OCI-LY7 (cell line): ENCODE measurements around the gene FOXL1. TPM values are rescaled to one million over a fixed set of nuclear protein-coding genes. Genes with fewer than 3 reads are reported as not detected.

Experiments
- BruUV-seq: library from RNA; stranded (reverse); fragments of 400-500 nt; replicated peaks from 2 replicates; lab custom pipeline; 2021; lab: Mats Ljungman, UMichigan
- CTCF ChIA-PET: fragments of 300-600 bp; sonication (Branson Sonifier 250); formaldehyde crosslinking; loops from one replicate; lab custom pipeline; 2022; ENCODE audit warnings: antibody characterized with exemption; ENCODE audit not compliant: unreplicated experiment; lab: Charles Lee
- POLR2A ChIA-PET: fragments of 300-600 bp; sonication (Branson Sonifier 250); formaldehyde crosslinking; loops from one replicate; lab custom pipeline; 2022; ENCODE audit warnings: antibody characterized with exemption; lab: Charles Lee
- DNase-seq: peaks from one replicate; pipeline ENCODE4 v3.0.0-alpha.2; 2015; ENCODE audit warnings: low spot score
- H2AFZ ChIP-seq: fragments of 200-600 bp; sonication (generic), shearing (Covaris generic); 2 replicates; pipeline ENCODE4 v1.6.1; 2014; ENCODE audit warnings: mild to moderate bottlenecking, antibody characterized with exemption, low read length, moderate library complexity
- H3K27ac ChIP-seq: fragments of 200-600 bp; sonication (generic); 2 replicates; pipeline ENCODE4 v1.5.1; 2014; ENCODE audit warnings: mixed run types, low read depth, mild to moderate bottlenecking, moderate library complexity, low read length, inconsistent platforms; ENCODE audit not compliant: poor library complexity, severe bottlenecking
- H3K36me3 ChIP-seq: fragments of 200-600 bp; sonication (generic); 2 replicates; pipeline ENCODE4 v1.6.1; 2014; ENCODE audit warnings: mild to moderate bottlenecking, antibody characterized with exemption, low read length, moderate library complexity, mixed read lengths; ENCODE audit not compliant: insufficient read depth
- H3K4me1 ChIP-seq: fragments of 200-600 bp; sonication (generic); 2 replicates; pipeline ENCODE4 v1.5.1; 2014; ENCODE audit warnings: mild to moderate bottlenecking, low read length; ENCODE audit not compliant: insufficient read depth, poor library complexity, severe bottlenecking
- H3K4me2 ChIP-seq: fragments of 200-600 bp; sonication (generic); 2 replicates; pipeline ENCODE4 v1.6.1; 2014; ENCODE audit warnings: mild to moderate bottlenecking, low read length
- H3K4me3 ChIP-seq: fragments of 200-600 bp; sonication (generic); 2 replicates; pipeline ENCODE4 v1.5.1; 2014; ENCODE audit warnings: mild to moderate bottlenecking, low read depth, low read length; ENCODE audit not compliant: poor library complexity, severe bottlenecking
- H3K79me2 ChIP-seq: fragments of 200-600 bp; sonication (generic); 2 replicates; pipeline ENCODE4 v1.6.1; 2016; ENCODE audit warnings: low read depth, mild to moderate bottlenecking, low read length, moderate library complexity, mixed read lengths; ENCODE audit not compliant: insufficient read depth
- H3K9me2 ChIP-seq: fragments of 200-600 bp; sonication (generic); 2 replicates; pipeline ENCODE4 v1.6.1; 2016; ENCODE audit warnings: mild to moderate bottlenecking, low read length, mixed read lengths; ENCODE audit not compliant: insufficient read depth
- H3K9me3 ChIP-seq: fragments of 200-600 bp; sonication (generic); 2 replicates; pipeline ENCODE4 v1.6.1; 2014; ENCODE audit warnings: mild to moderate bottlenecking, mixed run types, low read length, mixed read lengths
- H4K20me1 ChIP-seq: fragments of 200-600 bp; sonication (generic); 2 replicates; pipeline ENCODE4 v1.6.1; 2014; ENCODE audit warnings: mild to moderate bottlenecking, antibody characterized with exemption, low read length, moderate library complexity, mixed read lengths; ENCODE audit not compliant: insufficient read depth
- EZH2phosphoT487 ChIP-seq: fragments of 200-600 bp; sonication (generic); IDR thresholded peaks from 2 replicates; pipeline ENCODE4 v1.6.1; 2018; ENCODE audit warnings: low read depth, borderline replicate concordance, mild to moderate bottlenecking, mixed run types, antibody characterized with exemption, low read length, moderate library complexity, mixed read lengths
- intact Hi-C: fragments of 100-400 bp; cut with micrococcal nuclease; formaldehyde crosslinking; loops from one replicate; pipeline ENCODE4 v1.10.0; 2022; ENCODE audit not compliant: unreplicated experiment
- total RNA-seq, 2 experiments: library from RNA; depleted of rRNA in 1 of 2; stranded (reverse); fragments of >200 nt in 1 of 2; shearing (Covaris generic) in 1 of 2; gene quantifications; 2 replicates each; pipeline ENCODE4 v1.2.3, GENCODE V29; 2014 to 2022
- TF ChIP-seq, protein P1 (sequence below): fragments of 200-600 bp; sonication (generic); conservative IDR thresholded peaks from 2 replicates; pipeline ENCODE4 v1.5.1; 2014; ENCODE audit warnings: mild to moderate bottlenecking, antibody characterized with exemption, low read length, moderate library complexity, mixed read lengths

The FOXL1 gene
- total RNA-seq, 2 experiments from 2014 or later, result 1.7 to 1.8 TPM

- Histone ChIP-seq H2AFZ (no peak overlapping the region), H3K27ac (no peak overlapping the region), H3K9me2 (no peaks in the 10 kb centered on the region), H3K79me2 (no peaks in the 10 kb centered on the region), H3K4me3 (no peak overlapping the region), H3K4me2 (no peak overlapping the region), H3K4me1 (no peaks in the 10 kb centered on the region), H3K9me3 (no peaks in the 10 kb centered on the region), H3K36me3 (no peaks in the 10 kb centered on the region), H4K20me1 (no peaks in the 10 kb centered on the region)
- no peak for DNase-seq
- intact Hi-C loops, result no loop called here
- TF ChIP-seq EZH2phosphoT487, result no peak
- TF ChIP-seq, protein P1, sequence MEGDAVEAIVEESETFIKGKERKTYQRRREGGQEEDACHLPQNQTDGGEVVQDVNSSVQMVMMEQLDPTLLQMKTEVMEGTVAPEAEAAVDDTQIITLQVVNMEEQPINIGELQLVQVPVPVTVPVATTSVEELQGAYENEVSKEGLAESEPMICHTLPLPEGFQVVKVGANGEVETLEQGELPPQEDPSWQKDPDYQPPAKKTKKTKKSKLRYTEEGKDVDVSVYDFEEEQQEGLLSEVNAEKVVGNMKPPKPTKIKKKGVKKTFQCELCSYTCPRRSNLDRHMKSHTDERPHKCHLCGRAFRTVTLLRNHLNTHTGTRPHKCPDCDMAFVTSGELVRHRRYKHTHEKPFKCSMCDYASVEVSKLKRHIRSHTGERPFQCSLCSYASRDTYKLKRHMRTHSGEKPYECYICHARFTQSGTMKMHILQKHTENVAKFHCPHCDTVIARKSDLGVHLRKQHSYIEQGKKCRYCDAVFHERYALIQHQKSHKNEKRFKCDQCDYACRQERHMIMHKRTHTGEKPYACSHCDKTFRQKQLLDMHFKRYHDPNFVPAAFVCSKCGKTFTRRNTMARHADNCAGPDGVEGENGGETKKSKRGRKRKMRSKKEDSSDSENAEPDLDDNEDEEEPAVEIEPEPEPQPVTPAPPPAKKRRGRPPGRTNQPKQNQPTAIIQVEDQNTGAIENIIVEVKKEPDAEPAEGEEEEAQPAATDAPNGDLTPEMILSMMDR, result no peak
- no TSS peak for BruUV-seq
- ChIA-PET POLR2A (no interaction called here), CTCF (interaction anchor here (0.5 kb wide), 1 partner anchor 459 kb away, joined by 3 read pairs; no protein-coding TSS in a partner anchor)
Measured at GRCh38 chr16:86625821-86626220, 47.5 kb downstream of the FOXL1 start.

- POLR2A ChIA-PET, result no interaction called here
- intact Hi-C loops, result no loop called here
- TF ChIP-seq, protein P1, result no peak
- no peak for TF ChIP-seq EZH2phosphoT487
Measured at GRCh38 chr16:86626284-86626683, 47.9 kb downstream of the FOXL1 start.

GRCh38 chr16:86626966-86627365, 48.6 kb downstream of the FOXL1 start:
- intact Hi-C loops, result no loop called here
- no TSS peak for BruUV-seq
- Histone ChIP-seq H3K4me2 (no peak overlapping the region), H3K27ac (no peak overlapping the region), H4K20me1 (no peaks in the 10 kb centered on the region), H3K79me2 (no peaks in the 10 kb centered on the region), H3K4me1 (no peaks in the 10 kb centered on the region), H3K36me3 (no peaks in the 10 kb centered on the region), H3K4me3 (no peak overlapping the region), H3K9me3 (no peaks in the 10 kb centered on the region), H3K9me2 (no peaks in the 10 kb centered on the region), H2AFZ (no peak overlapping the region)
- ChIA-PET CTCF (no interaction called here), POLR2A (no interaction called here)
- no peak for DNase-seq
- TF ChIP-seq, protein P1, result no peak
- no peak for TF ChIP-seq EZH2phosphoT487

More at GRCh38 chr16:86626284-86626683, 47.9 kb downstream of the FOXL1 start:
- no peaks in the 10 kb centered on the region for H3K79me2 ChIP-seq
- no peaks in the 10 kb centered on the region for H3K4me1 ChIP-seq
- no peak overlapping the region for H3K4me3 ChIP-seq
- CTCF ChIA-PET, result interaction anchor here (0.5 kb wide), 1 partner anchor 459 kb away, joined by 3 read pairs; no protein-coding TSS in a partner anchor
- no peaks in the 10 kb centered on the region for H3K9me2 ChIP-seq
- H3K9me3 ChIP-seq, result no peaks in the 10 kb centered on the region
- no peak for DNase-seq
- no peak overlapping the region for H3K4me2 ChIP-seq
- no peaks in the 10 kb centered on the region for H4K20me1 ChIP-seq
- H3K36me3 ChIP-seq, result no peaks in the 10 kb centered on the region
- BruUV-seq, result no TSS peak
- no peak overlapping the region for H3K27ac ChIP-seq
- H2AFZ ChIP-seq, result no peak overlapping the region
